Ishikawa (cell line): Measurements from ENCODE around the gene MAOB.

ENCODE experiments used
- CEBPB ChIP-seq: IDR thresholded peaks from 2 replicates; pipeline ENCODE4 v1.6.1; 2012
- EGR1 ChIP-seq: IDR thresholded peaks from 2 replicates; pipeline ENCODE4 v1.6.1; 2012
- EP300 ChIP-seq: IDR thresholded peaks from 2 replicates; pipeline ENCODE4 v1.6.1; 2012; ENCODE audit warnings: borderline replicate concordance
- FOXM1 ChIP-seq: IDR thresholded peaks from 2 replicates; pipeline ENCODE4 v1.6.1; 2012; ENCODE audit warnings: low read depth, borderline replicate concordance
- RAD21 ChIP-seq: IDR thresholded peaks from 2 replicates; pipeline ENCODE4 v1.6.1; 2012; ENCODE audit warnings: low read depth
- REST ChIP-seq: IDR thresholded peaks from 2 replicates; pipeline ENCODE4 v1.6.1; 2012; ENCODE audit warnings: low read depth, mild to moderate bottlenecking
- TAF1 ChIP-seq: IDR thresholded peaks from 2 replicates; pipeline ENCODE4 v1.6.1; 2012; ENCODE audit warnings: low read depth, mild to moderate bottlenecking
- TEAD4 ChIP-seq: IDR thresholded peaks from 2 replicates; pipeline ENCODE4 v1.6.1; 2012
- YY1 ChIP-seq: IDR thresholded peaks from 2 replicates; pipeline ENCODE4 v1.6.1; 2012; ENCODE audit warnings: low read depth

GRCh38 chrX:43862434-43862833, 19.8 kb downstream of the MAOB start:
- no peak for TF ChIP-seq REST
- no peak for TF ChIP-seq TAF1
- no peak for TF ChIP-seq TEAD4
- no peak for TF ChIP-seq EGR1
- TF ChIP-seq RAD21, result no peak
- no peak for TF ChIP-seq YY1
- no peak for TF ChIP-seq EP300
- no peak for TF ChIP-seq CEBPB
- no peak for TF ChIP-seq FOXM1
